ENCODE measurements around the gene IL3. TPM values are rescaled to one million over a fixed set of nuclear protein-coding genes. Genes with fewer than 3 reads are reported as not detected.

The IL3 gene
- polyA plus RNA-seq, 4 donors: not detected

- DNase-seq (ENCODE audit: low read depth in 4 of 4, low spot score in 3 of 4): no peak
These were observed 49.7 kb downstream of the IL3 start for GRCh38 chr5:132110195-132110594.

GRCh38 chr5:132110930-132111329 lies 50.5 kb downstream of the IL3 start:
- no peak for DNase-seq (ENCODE audit: low read depth in 4 of 4, low spot score in 3 of 4)

- DNase-seq (ENCODE audit: low read depth in 4 of 4, low spot score in 3 of 4): no peak
These were observed 51.7 kb downstream of the IL3 start for GRCh38 chr5:132112111-132112510.

Other genes starting within 250 kb of the IL3 start
- gene MEIKIN, start 115.0 kb upstream of the IL3 start, polyA plus RNA-seq (ENCODE audit: insufficient read length in 4 of 4): under 1 TPM in 1 of 4 donors, not detected in 3; 0.36 TPM
- 1 to 10 TPM; 1.6 to 2.6 (median 1.7) TPM for gene ACSL6, start 49.0 kb upstream of the IL3 start, polyA plus RNA-seq (ENCODE audit: insufficient read length in 4 of 4)
- gene CSF2, start 13.1 kb downstream of the IL3 start, polyA plus RNA-seq (ENCODE audit: insufficient read length in 4 of 4): not detected
- 10 to 100 TPM; 24.8 to 43.6 (median 33.0) TPM for gene P4HA2, start 167.2 kb downstream of the IL3 start, polyA plus RNA-seq (ENCODE audit: insufficient read length in 4 of 4)
- 10 to 100 TPM; 14.5 to 36.4 (median 17.4) TPM for gene PDLIM4, start 197.0 kb downstream of the IL3 start, polyA plus RNA-seq (ENCODE audit: insufficient read length in 4 of 4)
- gene SLC22A4, start 233.7 kb downstream of the IL3 start, polyA plus RNA-seq (ENCODE audit: insufficient read length in 4 of 4): 1 to 10 TPM; 3.1 to 7.6 (median 6.7) TPM